T-helper 9 cell (primary cell): ENCODE measurements around the gene TUBB4B.
A peak's percentile ranks its signal among the peaks of the same experiment; 100 is the strongest.

Source experiments
- DNase-seq: peaks from one replicate; pipeline ENCODE4 v3.0.0-alpha.2; 2020

Gene TUBB4B

GRCh38 chr9:137213160-137214060, 27.7 kb upstream of the TUBB4B start:
- no peak for DNase-seq

GRCh38 chr9:137214620-137215019, 26.5 kb upstream of the TUBB4B start:
- no peak for DNase-seq

- no peak for DNase-seq
Measured at GRCh38 chr9:137215196-137215986, 25.7 kb upstream of the TUBB4B start.

GRCh38 chr9:137216188-137216965, 24.7 kb upstream of the TUBB4B start:
- DNase-seq = no peak

- DNase-seq = no peak
Measured at GRCh38 chr9:137217276-137218211, 23.5 kb upstream of the TUBB4B start.

- DNase-seq = no peak
Measured at GRCh38 chr9:137218212-137218753, 22.8 kb upstream of the TUBB4B start.

- DNase-seq = no peak
Measured at GRCh38 chr9:137218754-137219271, 22.3 kb upstream of the TUBB4B start.

- no peak for DNase-seq
Measured at GRCh38 chr9:137219757-137220316, 21.2 kb upstream of the TUBB4B start.

- DNase-seq = no peak
Measured at GRCh38 chr9:137220317-137221094, 20.6 kb upstream of the TUBB4B start.

- no peak for DNase-seq
Measured at GRCh38 chr9:137221095-137221505, 20.0 kb upstream of the TUBB4B start.

- no peak for DNase-seq
Measured at GRCh38 chr9:137221506-137222111, 19.5 kb upstream of the TUBB4B start.

GRCh38 chr9:137222190-137223077, 18.7 kb upstream of the TUBB4B start, which contains the start of gene RNF208:
RNF208 (minus strand) TSS chr9:137222240; CDS start chr9:137221212, 1,028 bp downstream.
- no peak for DNase-seq

- DNase-seq = peak; percentile 99
Measured at GRCh38 chr9:137223078-137223970, 17.8 kb upstream of the TUBB4B start.

- DNase-seq = no peak
Measured at GRCh38 chr9:137224830-137225694, 16.0 kb upstream of the TUBB4B start, which contains the start of gene CYSRT1. CYSRT1 (plus strand) TSS chr9:137225174; CDS start chr9:137225622, 448 bp downstream.

GRCh38 chr9:137225699-137226331, 15.3 kb upstream of the TUBB4B start:
- no peak for DNase-seq
